Hepatocyte (in vitro differentiated cells): ENCODE data around the gene CPSF3. TPM values are rescaled to one million over a fixed set of nuclear protein-coding genes. Genes with fewer than 3 reads are reported as not detected.

ENCODE experiments used
- DNase-seq: peaks from one replicate; pipeline ENCODE4 v3.0.0-alpha.2; 2016; ENCODE audit warnings: low spot score
- H2AFZ ChIP-seq: fragments of 200-600 bp; sonication (generic); 2 replicates; pipeline ENCODE4 v1.6.0; 2016; ENCODE audit warnings: antibody characterized with exemption, mild to moderate bottlenecking
- H3K27ac ChIP-seq: fragments of 200-600 bp; sonication (generic); 2 replicates; pipeline ENCODE4 v1.5.1; 2016; ENCODE audit warnings: mild to moderate bottlenecking
- H3K27me3 ChIP-seq: fragments of 200-600 bp; sonication (generic); 2 replicates; pipeline ENCODE4 v1.6.1; 2016
- H3K36me3 ChIP-seq: fragments of 200-600 bp; sonication (generic); replicated peaks from 2 replicates; pipeline ENCODE4 v1.5.1; 2016; ENCODE audit warnings: low read depth; ENCODE audit not compliant: insufficient read depth
- H3K4me1 ChIP-seq: fragments of 200-600 bp; sonication (generic); 2 replicates; pipeline ENCODE4 v1.5.1; 2016; ENCODE audit warnings: mild to moderate bottlenecking, moderate library complexity; ENCODE audit not compliant: insufficient read depth
- H3K4me2 ChIP-seq: fragments of 200-600 bp; sonication (generic); 2 replicates; pipeline ENCODE4 v1.6.0; 2016
- H3K4me3 ChIP-seq: fragments of 200-600 bp; sonication (generic); 2 replicates; pipeline ENCODE4 v1.5.1; 2016; ENCODE audit warnings: mild to moderate bottlenecking
- H3K79me2 ChIP-seq: fragments of 200-600 bp; sonication (generic); 2 replicates; pipeline ENCODE4 v1.6.0; 2017; ENCODE audit warnings: mild to moderate bottlenecking
- H3K9me2 ChIP-seq: fragments of 200-600 bp; sonication (generic); replicated peaks from 2 replicates; pipeline ENCODE4 v1.6.0; 2017; ENCODE audit warnings: mild to moderate bottlenecking; ENCODE audit not compliant: insufficient read depth
- H3K9me3 ChIP-seq: fragments of 200-600 bp; sonication (generic); 2 replicates; pipeline ENCODE4 v1.5.1; 2016; ENCODE audit warnings: low read depth, mild to moderate bottlenecking
- H4K20me1 ChIP-seq: fragments of 200-600 bp; sonication (generic); 2 replicates; pipeline ENCODE4 v1.6.0; 2016; ENCODE audit warnings: mild to moderate bottlenecking; ENCODE audit not compliant: insufficient read depth, poor library complexity, severe bottlenecking
- EZH2 ChIP-seq: fragments of 200-600 bp; sonication (generic); IDR thresholded peaks from 2 replicates; pipeline ENCODE4 v1.6.1; 2016; ENCODE audit warnings: antibody characterized with exemption, mild to moderate bottlenecking, borderline replicate concordance
- EZH2phosphoT487 ChIP-seq: fragments of 200-600 bp; sonication (generic); IDR thresholded peaks from one replicate; pipeline ENCODE4 v1.6.1; 2018; ENCODE audit warnings: antibody characterized with exemption, mild to moderate bottlenecking, low read depth, moderate library complexity; ENCODE audit not compliant: unreplicated experiment, severe bottlenecking
- WGBS: methylation state at CpG from one replicate; pipeline ENCODE4 v1.1.6; 2016; ENCODE audit warnings: low lambda C conversion rate; ENCODE audit errors: missing lambda C conversion rate; 5-methylcytosine and 5-hydroxymethylcytosine counted together
- polyA plus RNA-seq: library from polyadenylated mRNA; unstranded; fragments of >200 nt; fragmentation: Nextera tagmentation; extraction: Ambion mirVana; gene quantifications from 2 replicates; pipeline ENCODE4 v1.2.1, GENCODE V29; 2016
- total RNA-seq: library from RNA; depleted of rRNA; stranded (reverse); fragments of >200 nt; gene quantifications from 2 replicates; pipeline ENCODE4 v1.2.3, GENCODE V29; 2014
- TF ChIP-seq, protein P1 (sequence below): fragments of 200-600 bp; sonication (generic); IDR thresholded peaks from 2 replicates; pipeline ENCODE4 v1.5.1; 2016; ENCODE audit warnings: antibody characterized with exemption, mild to moderate bottlenecking; ENCODE audit not compliant: poor library complexity

Gene CPSF3
- total and polyA plus RNA-seq, 2 experiments from 2014 or later, result 23.9 to 38.7 TPM

DNA sequence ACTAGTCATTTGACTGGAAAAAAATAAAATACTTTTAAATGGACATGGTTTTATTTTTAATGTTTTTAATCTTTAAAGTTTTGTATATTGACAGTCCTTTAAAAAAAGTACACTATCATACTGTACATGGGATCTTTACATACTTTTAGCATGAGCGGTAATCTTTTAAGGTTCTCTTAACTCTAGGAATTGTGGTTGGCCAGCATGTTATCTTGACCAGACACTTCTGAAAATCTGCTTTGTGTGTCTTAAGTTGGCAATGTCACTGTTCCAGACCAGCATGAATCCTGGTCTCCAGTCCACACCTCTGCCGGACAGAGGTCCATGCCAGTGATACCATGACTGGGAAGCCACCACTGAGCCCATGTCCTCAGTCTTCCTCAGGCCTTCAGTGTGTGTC is 17.8 kb upstream of the CPSF3 start:
- no peak for DNase-seq
- TF ChIP-seq, protein P1, sequence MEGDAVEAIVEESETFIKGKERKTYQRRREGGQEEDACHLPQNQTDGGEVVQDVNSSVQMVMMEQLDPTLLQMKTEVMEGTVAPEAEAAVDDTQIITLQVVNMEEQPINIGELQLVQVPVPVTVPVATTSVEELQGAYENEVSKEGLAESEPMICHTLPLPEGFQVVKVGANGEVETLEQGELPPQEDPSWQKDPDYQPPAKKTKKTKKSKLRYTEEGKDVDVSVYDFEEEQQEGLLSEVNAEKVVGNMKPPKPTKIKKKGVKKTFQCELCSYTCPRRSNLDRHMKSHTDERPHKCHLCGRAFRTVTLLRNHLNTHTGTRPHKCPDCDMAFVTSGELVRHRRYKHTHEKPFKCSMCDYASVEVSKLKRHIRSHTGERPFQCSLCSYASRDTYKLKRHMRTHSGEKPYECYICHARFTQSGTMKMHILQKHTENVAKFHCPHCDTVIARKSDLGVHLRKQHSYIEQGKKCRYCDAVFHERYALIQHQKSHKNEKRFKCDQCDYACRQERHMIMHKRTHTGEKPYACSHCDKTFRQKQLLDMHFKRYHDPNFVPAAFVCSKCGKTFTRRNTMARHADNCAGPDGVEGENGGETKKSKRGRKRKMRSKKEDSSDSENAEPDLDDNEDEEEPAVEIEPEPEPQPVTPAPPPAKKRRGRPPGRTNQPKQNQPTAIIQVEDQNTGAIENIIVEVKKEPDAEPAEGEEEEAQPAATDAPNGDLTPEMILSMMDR, result no peak
- TF ChIP-seq EZH2 (no peak), EZH2phosphoT487 (no peak)
- no peak overlapping the region for H2AFZ ChIP-seq
- no peak overlapping the region for H3K4me3 ChIP-seq
- H3K9me2 ChIP-seq, result no peaks in the 10 kb centered on the region
- H4K20me1 ChIP-seq, result no peaks in the 10 kb centered on the region
- H3K27ac ChIP-seq, result no peak overlapping the region
- H3K4me2 ChIP-seq, result no peak overlapping the region
- H3K4me1 ChIP-seq, result no peaks in the 10 kb centered on the region
- no peaks in the 10 kb centered on the region for H3K27me3 ChIP-seq
- no peaks in the 10 kb centered on the region for H3K36me3 ChIP-seq
- WGBS, result 97% methylated on average over 2 of the region's 2 CpGs
- no peaks in the 10 kb centered on the region for H3K9me3 ChIP-seq
- H3K79me2 ChIP-seq, result no peaks in the 10 kb centered on the region

DNA sequence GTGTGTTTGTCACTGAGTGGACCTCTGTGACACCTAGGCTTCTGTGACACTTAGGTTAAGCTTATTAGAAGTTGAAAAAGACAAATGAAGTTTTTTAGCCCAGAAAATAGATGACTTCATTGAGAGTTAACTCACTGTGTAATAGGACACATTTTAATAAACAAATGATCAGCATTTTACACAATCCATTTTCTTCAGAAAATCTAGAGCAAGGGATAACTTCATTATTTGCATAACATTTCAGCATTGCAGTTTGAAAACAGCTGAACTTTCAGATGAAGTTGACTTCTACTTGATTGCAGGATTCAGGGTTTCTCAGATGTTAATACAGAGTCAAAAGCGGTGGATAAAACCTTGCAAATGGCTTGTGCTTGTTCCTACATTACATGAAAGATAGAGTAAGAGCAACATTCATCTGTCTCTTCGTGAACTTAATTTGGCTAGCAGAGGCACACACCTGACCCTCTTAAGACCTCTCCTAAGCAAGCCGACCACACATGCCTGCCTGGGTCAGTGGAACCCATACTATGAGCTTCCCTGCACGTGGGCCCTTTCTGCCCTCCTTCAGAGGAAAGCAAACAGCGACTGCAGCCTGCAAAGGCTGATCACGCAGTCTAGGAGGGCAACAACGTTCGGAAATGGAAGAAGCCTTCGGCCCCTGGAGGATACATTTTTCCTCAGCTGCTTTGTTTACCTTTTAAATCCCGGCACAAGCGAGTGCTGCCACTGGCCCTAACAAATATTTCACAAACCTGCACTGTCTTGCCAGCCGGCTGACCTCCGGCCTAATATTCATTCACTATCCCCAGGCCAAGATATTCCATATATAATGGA is 16.7 kb upstream of the CPSF3 start:
- H3K27ac ChIP-seq, result no peak overlapping the region
- TF ChIP-seq EZH2, result no peak
- TF ChIP-seq, protein P1, result no peak
- no peak for TF ChIP-seq EZH2phosphoT487
- no peaks in the 10 kb centered on the region for H3K9me2 ChIP-seq
- no peak overlapping the region for H3K4me3 ChIP-seq
- no peaks in the 10 kb centered on the region for H3K79me2 ChIP-seq
- H3K9me3 ChIP-seq, result no peaks in the 10 kb centered on the region
- no peaks in the 10 kb centered on the region for H3K36me3 ChIP-seq
- no peaks in the 10 kb centered on the region for H4K20me1 ChIP-seq
- H3K4me1 ChIP-seq, result no peaks in the 10 kb centered on the region
- no peak overlapping the region for H2AFZ ChIP-seq
- no peak for DNase-seq
- WGBS, result 71% methylated on average over 13 of the region's 13 CpGs
- H3K4me2 ChIP-seq, result no peak overlapping the region
- H3K27me3 ChIP-seq, result no peaks in the 10 kb centered on the region

DNA sequence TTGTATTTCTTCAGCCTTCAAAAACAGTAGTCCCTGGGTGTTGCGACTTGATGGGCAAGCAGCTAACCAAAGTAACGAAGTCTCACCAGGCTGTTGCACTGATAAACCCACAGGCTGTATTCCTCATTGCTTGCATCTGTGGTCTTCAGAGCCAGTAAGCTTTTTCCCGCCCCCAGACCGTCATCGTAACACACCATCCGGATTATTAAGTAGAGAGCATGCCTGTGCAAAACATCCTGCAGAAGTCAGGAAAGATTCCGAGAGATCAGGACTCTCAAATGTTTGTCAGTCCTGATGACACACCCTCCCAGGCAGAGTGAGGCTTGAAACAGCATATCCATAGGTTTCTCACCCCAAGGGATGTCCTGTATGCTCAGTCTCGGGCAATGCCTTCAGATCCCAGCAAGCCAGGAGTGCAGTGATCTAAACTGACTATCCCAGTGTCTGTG is 16.1 kb upstream of the CPSF3 start:
- no peak overlapping the region for H3K27ac ChIP-seq
- DNase-seq, result no peak
- H3K36me3 ChIP-seq, result no peaks in the 10 kb centered on the region
- no peaks in the 10 kb centered on the region for H3K9me3 ChIP-seq
- no peak overlapping the region for H3K4me3 ChIP-seq
- TF ChIP-seq EZH2phosphoT487, result no peak
- no peaks in the 10 kb centered on the region for H3K9me2 ChIP-seq
- no peak overlapping the region for H2AFZ ChIP-seq
- no peaks in the 10 kb centered on the region for H3K27me3 ChIP-seq
- H3K4me2 ChIP-seq, result no peak overlapping the region
- no peaks in the 10 kb centered on the region for H3K4me1 ChIP-seq
- 76% methylated on average over 8 of the region's 8 CpGs for WGBS
- no peaks in the 10 kb centered on the region for H3K79me2 ChIP-seq
- no peaks in the 10 kb centered on the region for H4K20me1 ChIP-seq

DNA sequence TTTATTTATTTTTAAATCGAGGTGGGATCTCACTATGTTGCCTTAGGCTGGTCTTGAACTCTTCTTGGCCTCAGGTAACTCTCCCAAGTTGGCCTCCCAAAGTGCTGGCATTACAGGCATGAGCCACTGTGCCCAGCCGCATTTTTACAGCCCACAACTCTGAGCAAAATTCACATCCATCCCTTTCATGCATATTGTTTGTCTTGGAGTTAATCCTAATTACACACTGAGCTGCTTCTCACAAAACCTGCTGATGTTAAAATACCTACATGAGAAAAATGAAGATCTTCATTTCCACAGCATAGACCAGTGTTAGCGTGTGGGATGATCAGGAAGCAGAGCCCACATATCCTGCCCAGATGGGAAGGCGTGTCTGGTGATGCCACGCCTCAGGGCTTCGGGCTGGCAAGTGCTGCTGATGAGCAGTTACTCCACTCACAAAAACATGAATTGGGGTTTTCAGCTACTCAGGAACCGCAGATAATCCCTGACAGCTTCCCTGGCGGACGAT is 14.8 kb upstream of the CPSF3 start:
- H3K9me3 ChIP-seq, result no peaks in the 10 kb centered on the region
- 91% methylated on average over 9 of the region's 9 CpGs for WGBS
- no peaks in the 10 kb centered on the region for H3K36me3 ChIP-seq
- DNase-seq, result no peak
- TF ChIP-seq EZH2 (no peak), EZH2phosphoT487 (no peak)
- TF ChIP-seq, protein P1, result no peak
- no peak overlapping the region for H3K4me3 ChIP-seq
- no peaks in the 10 kb centered on the region for H3K27me3 ChIP-seq
- no peak overlapping the region for H2AFZ ChIP-seq
- no peaks in the 10 kb centered on the region for H3K79me2 ChIP-seq
- H4K20me1 ChIP-seq, result no peaks in the 10 kb centered on the region
- H3K4me2 ChIP-seq, result no peak overlapping the region
- H3K27ac ChIP-seq, result no peak overlapping the region
- H3K4me1 ChIP-seq, result no peaks in the 10 kb centered on the region
- no peaks in the 10 kb centered on the region for H3K9me2 ChIP-seq
